HFF-Myc (cell line): ENCODE measurements around the gene DLGAP4.

ENCODE experiments used
- DNase-seq: peaks from one replicate; pipeline ENCODE4 v3.0.0-alpha.2; 2011; ENCODE audit warnings: low read depth; ENCODE audit errors: extremely low read depth
- H3K4me3 ChIP-seq: replicated peaks from 2 replicates; pipeline ENCODE4 v1.5.1; 2011; ENCODE audit warnings: low read depth, mild to moderate bottlenecking, control low read depth, low read length
- TF ChIP-seq, protein P1 (sequence below): IDR thresholded peaks from 2 replicates; pipeline ENCODE4 v1.5.1; 2012; ENCODE audit warnings: mild to moderate bottlenecking, low read depth, low read length, control low read depth; ENCODE audit errors: missing control alignments

Gene DLGAP4

DNA sequence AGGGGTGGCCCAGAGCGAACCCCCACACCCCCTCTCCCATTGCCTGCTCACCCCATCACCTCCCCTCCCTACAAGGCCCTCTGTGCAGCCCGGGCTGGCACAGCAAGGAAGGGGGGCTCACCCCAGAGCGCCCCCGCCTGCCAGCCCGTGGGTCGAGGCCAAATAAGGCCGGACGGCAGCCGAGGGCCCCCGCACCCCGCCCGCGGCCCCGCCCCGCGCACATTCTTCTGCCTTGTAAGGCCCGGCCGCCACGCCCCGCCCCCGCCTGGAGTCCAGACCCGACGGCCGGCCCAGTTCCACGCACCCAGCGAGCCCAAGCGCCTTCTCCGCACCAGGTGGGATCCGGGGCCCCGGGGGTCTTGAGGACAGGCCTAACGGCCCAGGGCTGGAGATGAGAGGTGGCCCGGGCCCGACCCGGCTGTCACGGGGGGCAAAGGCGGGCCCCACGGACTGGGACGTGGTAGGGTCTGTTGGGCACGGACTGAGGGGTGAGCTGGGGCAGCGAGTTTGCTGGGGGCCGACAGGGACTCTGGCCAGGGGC, 235.2 kb downstream of the DLGAP4 start, which contains the start of gene MYL9:
TSS of gene MYL9 (plus strand) at position 293 of the 541 bp plus-strand sequence. CDS start 3,366 bp downstream, outside the sequence.
- TF ChIP-seq, protein P1, sequence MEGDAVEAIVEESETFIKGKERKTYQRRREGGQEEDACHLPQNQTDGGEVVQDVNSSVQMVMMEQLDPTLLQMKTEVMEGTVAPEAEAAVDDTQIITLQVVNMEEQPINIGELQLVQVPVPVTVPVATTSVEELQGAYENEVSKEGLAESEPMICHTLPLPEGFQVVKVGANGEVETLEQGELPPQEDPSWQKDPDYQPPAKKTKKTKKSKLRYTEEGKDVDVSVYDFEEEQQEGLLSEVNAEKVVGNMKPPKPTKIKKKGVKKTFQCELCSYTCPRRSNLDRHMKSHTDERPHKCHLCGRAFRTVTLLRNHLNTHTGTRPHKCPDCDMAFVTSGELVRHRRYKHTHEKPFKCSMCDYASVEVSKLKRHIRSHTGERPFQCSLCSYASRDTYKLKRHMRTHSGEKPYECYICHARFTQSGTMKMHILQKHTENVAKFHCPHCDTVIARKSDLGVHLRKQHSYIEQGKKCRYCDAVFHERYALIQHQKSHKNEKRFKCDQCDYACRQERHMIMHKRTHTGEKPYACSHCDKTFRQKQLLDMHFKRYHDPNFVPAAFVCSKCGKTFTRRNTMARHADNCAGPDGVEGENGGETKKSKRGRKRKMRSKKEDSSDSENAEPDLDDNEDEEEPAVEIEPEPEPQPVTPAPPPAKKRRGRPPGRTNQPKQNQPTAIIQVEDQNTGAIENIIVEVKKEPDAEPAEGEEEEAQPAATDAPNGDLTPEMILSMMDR = no peak
- H3K4me3 ChIP-seq = peak within 1 kb of the TSS; percentile 68
- DNase-seq = no peak

DNA sequence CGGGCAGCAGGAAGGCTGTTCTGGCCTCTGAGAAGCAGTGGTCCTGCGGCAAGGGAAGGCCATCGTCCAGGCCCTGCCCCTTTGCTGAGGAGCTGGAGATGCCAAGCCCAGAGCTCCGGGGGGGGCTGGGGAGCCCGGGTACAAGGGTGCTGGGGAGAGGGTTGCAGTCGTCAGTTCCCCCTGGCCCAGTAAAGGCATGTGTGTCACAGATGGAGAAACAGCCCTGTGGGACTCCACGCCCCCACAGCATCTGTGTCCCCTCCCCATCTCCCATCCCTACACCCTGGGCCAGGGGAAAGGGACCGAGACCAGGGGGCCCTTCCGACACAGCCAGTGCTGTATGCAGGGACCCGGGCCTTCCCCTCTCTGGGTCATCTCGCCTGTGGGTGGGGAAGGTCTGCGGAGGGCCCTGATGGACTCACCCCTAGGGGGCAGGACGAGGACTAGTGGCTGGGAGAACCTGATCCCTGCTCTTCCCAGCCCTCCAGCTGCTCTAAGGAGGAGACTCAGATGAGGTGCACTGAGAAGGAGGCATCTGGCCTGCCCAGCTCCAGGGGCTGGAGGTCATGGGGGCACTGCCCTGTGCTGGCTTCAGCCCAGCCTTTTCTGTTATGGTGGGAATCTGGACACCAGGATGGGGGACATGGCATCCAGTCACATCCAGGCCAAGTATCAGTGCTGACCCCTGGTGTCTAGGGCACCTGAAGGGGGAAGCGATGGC, 235.8 kb downstream of the DLGAP4 start:
- H3K4me3 ChIP-seq = peak overlapping the region; percentile 68

DNA sequence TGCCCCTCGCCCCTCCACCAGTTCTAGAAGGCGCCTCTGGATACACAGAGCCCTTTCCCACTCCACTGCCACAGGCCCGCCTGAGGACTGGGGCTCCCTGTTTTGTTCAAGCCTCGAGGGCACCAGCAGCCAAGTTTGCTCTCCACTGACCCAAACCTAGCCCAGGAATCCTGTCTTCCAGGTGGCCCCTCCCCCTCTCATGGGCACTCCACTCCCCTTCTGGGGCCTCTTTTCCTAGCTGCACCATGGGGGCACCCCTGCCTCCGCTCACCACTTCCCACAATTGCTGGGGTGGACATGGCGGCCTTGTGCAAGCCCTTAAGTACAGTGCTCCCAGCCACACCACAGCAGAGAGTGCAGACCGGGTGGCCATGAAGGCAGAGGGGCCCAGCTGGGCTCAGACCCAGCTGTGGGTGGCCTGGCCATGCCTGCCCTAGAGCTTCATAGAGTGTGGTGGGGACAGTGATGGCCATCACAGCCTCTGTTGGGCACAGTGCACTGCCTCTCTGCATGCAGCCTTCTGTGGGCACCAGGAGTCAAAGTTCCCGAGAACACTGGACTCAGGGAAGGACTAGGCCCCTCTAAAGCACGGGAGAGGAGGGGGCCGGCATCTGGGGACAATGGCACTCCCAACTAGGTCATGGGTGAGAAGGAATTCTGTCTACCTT, 236.5 kb downstream of the DLGAP4 start:
- TF ChIP-seq, protein P1 = no peak
- no peak for DNase-seq
- peak overlapping the region; percentile 68 for H3K4me3 ChIP-seq

More for the DNA sequence above, 235.8 kb downstream of the DLGAP4 start:
- DNase-seq = no peak
- TF ChIP-seq, protein P1 = peak; percentile 77

DNA sequence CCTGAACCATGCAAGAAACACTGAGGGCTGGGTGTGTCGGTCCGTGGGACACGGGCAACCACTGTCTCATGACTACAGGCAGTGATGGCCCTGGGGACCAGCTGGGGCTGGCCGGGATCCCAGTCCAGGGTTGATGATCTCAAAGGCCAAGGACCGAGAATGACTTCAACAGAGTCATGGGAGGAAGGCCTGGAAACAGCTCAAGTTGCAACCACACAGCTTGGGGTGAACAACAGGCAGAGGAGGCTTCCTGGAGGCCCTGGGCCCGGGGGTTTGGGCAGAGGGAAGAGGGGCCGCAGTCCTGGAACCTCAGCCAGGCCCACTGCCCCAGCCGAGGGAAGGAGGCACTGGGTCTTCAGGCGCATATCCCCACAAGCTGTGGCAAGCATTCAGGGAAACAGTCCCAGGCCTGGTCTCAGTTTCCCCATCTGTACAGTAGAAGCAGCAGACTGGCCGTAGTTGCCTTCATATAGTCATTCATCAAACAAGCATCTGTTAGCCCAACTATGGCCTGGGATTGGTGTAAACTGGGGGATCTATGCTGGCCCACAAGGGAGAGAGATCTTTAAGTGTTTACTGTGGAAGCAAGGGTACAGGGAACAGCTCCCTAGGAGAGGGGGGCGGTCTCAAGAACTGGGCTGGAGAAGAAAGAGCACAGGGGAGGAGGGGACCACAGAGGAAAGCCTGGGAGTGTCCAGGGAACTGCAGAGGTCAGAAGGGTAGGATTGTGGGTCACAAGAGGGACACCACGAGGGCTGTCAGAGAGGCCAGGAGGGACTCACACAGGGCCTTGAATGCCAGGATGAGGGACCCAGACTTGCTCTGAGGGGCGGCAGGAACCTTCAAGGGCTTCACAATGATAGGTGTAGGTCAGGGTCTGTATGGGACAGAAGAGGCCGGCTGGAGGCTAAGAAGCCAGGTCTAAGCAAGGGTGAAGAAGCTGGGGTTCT, 237.3 kb downstream of the DLGAP4 start:
- peak overlapping the region; percentile 68 for H3K4me3 ChIP-seq
- TF ChIP-seq, protein P1 = no peak
- DNase-seq = no peak

DNA sequence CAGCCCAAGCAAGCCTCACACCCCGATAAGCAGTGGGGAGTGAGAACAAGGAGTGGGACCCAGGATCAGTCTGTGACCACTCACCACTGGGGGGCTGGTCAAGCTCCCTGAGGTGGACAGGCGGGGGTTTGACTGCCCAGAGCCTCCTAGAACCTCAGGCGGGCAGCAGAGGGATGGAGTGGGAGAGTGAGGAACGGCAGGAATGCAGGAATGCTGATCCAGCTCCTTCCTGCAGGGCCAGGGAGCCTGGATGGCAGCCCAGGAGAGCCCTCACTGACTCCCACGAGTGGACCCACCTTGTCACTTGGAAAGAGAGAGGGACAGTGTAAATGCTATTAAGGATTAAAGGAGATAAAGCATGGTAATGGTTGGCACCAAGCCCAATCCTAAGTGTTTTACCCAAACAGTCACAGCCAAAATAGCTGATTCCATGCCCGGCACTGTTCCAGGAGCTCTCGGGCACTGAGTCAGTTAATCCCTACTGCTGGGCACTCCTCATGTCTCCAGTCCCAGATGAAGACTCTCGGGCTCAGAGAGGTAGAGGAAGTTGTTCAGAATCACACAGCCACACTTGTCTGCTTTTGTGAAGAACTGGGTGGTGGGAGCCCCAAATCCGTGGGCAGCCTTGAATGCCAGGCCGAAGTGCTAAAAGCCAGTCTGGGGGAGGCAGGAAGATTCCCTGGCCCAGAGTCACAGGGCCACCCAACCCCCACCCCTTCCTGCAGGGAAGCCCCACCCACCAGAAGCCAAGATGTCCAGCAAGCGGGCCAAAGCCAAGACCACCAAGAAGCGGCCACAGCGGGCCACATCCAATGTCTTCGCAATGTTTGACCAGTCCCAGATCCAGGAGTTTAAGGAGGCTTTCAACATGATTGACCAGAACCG, 238.2 kb downstream of the DLGAP4 start:
- TF ChIP-seq, protein P1 = no peak
- no peak overlapping the region for H3K4me3 ChIP-seq
- DNase-seq = no peak
